HUES48 (cell line): ENCODE measurements around the gene HTT.

ENCODE experiments used
- H3K27ac ChIP-seq: one replicate; pipeline ENCODE4 v1.7.0; 2013; ENCODE audit warnings: low read depth, low read length, inconsistent platforms
- H3K27me3 ChIP-seq: 2 replicates; pipeline ENCODE4 v1.6.1; 2013; ENCODE audit warnings: mild to moderate bottlenecking, low read length; ENCODE audit not compliant: control insufficient read depth, insufficient read depth
- H3K36me3 ChIP-seq: 2 replicates; pipeline ENCODE4 v1.6.1; 2013; ENCODE audit warnings: low read length; ENCODE audit not compliant: control insufficient read depth, insufficient read depth
- H3K4me1 ChIP-seq: 2 replicates; pipeline ENCODE4 v1.6.1; 2013; ENCODE audit warnings: mild to moderate bottlenecking, low read length; ENCODE audit not compliant: control insufficient read depth, insufficient read depth
- H3K4me3 ChIP-seq: 2 replicates; pipeline ENCODE4 v1.5.1; 2013; ENCODE audit warnings: mild to moderate bottlenecking, low read depth, low read length
- H3K9ac ChIP-seq: 2 replicates; pipeline ENCODE4 v1.6.1; 2013; ENCODE audit warnings: mild to moderate bottlenecking, low read depth, low read length, moderate library complexity
- H3K9me3 ChIP-seq: 2 replicates; pipeline ENCODE4 v1.6.1; 2013; ENCODE audit warnings: low read length; ENCODE audit not compliant: control insufficient read depth, insufficient read depth

Gene HTT

DNA sequence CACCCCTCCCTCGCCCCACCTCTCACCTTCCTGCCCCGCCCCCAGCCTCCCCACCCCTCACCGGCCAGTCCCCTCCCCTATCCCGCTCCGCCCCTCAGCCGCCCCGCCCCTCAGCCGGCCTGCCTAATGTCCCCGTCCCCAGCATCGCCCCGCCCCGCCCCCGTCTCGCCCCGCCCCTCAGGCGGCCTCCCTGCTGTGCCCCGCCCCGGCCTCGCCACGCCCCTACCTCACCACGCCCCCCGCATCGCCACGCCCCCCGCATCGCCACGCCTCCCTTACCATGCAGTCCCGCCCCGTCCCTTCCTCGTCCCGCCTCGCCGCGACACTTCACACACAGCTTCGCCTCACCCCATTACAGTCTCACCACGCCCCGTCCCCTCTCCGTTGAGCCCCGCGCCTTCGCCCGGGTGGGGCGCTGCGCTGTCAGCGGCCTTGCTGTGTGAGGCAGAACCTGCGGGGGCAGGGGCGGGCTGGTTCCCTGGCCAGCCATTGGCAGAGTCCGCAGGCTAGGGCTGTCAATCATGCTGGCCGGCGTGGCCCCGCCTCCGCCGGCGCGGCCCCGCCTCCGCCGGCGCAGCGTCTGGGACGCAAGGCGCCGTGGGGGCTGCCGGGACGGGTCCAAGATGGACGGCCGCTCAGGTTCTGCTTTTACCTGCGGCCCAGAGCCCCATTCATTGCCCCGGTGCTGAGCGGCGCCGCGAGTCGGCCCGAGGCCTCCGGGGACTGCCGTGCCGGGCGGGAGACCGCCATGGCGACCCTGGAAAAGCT, at the start of gene HTT, which contains the start of gene HTT-AS:
Gene HTT, plus strand, starts transcription at position 604 of the 768 bp plus-strand sequence. Its CDS starts 145 bp downstream, at position 749.
Gene HTT-AS, minus strand, starts transcription at position 461 of the 768 bp plus-strand sequence.
- Histone ChIP-seq H3K27ac (peak within 1 kb of the TSS; percentile 96), H3K4me3 (peak within 1 kb of the TSS; percentile 92), H3K36me3 (no peaks in the 10 kb centered on the region), H3K9me3 (no peaks in the 10 kb centered on the region), H3K9ac (peak within 1 kb of the TSS; percentile 88), H3K27me3 (no peaks in the 10 kb centered on the region), H3K4me1 (peaks cover 11% of the 10 kb centered on the region; the same call in 1 of the 2 replicates)

DNA sequence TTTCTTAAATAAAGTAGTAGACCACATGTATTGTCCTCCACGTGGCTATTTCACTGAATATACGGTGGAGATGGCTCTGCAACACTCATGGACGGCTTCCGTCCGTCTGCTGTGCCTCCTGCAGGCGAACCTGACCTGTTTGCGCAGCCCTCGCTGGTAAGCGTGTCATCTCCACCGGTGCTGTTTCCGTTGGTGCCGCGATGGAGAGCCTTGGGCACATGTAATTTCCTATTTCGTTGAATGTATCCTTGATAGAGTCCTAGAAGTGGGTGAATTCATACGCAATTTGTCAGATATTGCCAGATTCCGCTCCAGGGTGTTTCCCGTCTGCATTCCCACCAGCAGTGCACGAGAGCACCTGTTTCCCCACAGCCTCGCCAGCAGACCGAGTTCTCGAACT, 48.6 kb upstream of the HTT start:
- H3K9ac ChIP-seq: no peak overlapping the region
- H3K4me1 ChIP-seq: peaks cover 3% of the 10 kb centered on the region; the same call in 1 of the 2 replicates
- H3K27ac ChIP-seq: no peak overlapping the region

DNA sequence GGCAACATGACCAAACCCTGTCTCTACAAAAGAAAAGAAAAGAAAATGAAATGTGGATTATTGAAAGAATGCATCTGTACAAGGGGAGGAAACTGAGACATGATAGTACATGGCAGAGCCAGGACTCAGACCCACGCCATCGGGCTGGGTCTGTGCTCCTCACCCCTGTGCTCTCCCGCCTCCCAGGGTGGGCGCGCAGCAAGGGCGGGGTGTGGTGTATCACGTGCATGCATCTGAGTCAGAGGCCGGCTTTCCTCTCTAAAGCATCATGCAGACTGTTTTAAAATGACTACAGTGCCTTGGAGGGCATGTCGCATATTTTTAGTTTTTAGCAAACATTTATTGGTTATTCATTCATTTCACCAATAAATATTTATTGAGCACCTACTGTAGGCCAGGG, 47.9 kb upstream of the HTT start:
- no peaks in the 10 kb centered on the region for H3K9me3 ChIP-seq
- no peaks in the 10 kb centered on the region for H3K27me3 ChIP-seq
- H3K27ac ChIP-seq: no peak overlapping the region
- H3K4me1 ChIP-seq: no peaks in the 10 kb centered on the region
- H3K4me3 ChIP-seq: no peak overlapping the region
- no peak overlapping the region for H3K9ac ChIP-seq
- H3K36me3 ChIP-seq: no peaks in the 10 kb centered on the region

More for the DNA sequence above, 48.6 kb upstream of the HTT start:
- no peak overlapping the region for H3K4me3 ChIP-seq
- no peaks in the 10 kb centered on the region for H3K27me3 ChIP-seq
- H3K36me3 ChIP-seq: no peaks in the 10 kb centered on the region
- H3K9me3 ChIP-seq: no peaks in the 10 kb centered on the region

DNA sequence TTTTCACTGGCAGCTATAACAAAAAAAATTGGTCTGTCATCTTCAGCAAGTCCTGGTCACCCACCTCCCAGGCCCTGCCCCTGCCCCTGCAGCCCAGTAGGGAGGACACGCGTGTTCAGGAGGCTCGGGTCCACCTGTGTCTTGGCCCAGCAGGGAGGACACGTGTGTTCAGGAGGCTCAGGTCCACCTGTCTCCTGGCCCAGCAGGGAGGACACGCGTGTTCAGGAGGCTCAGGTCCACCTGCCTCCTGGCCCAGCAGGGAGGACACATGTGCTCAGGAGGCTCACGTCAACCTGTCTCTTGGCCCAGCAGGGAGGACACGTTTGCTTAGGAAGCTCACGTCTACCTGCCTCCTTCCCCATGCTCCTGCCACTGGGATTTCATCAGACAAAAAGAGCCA, 45.0 kb upstream of the HTT start:
- no peak overlapping the region for H3K9ac ChIP-seq
- no peaks in the 10 kb centered on the region for H3K27me3 ChIP-seq
- H3K4me1 ChIP-seq: no peaks in the 10 kb centered on the region
- no peaks in the 10 kb centered on the region for H3K36me3 ChIP-seq
- no peaks in the 10 kb centered on the region for H3K9me3 ChIP-seq
- no peak overlapping the region for H3K4me3 ChIP-seq
- H3K27ac ChIP-seq: no peak overlapping the region

DNA sequence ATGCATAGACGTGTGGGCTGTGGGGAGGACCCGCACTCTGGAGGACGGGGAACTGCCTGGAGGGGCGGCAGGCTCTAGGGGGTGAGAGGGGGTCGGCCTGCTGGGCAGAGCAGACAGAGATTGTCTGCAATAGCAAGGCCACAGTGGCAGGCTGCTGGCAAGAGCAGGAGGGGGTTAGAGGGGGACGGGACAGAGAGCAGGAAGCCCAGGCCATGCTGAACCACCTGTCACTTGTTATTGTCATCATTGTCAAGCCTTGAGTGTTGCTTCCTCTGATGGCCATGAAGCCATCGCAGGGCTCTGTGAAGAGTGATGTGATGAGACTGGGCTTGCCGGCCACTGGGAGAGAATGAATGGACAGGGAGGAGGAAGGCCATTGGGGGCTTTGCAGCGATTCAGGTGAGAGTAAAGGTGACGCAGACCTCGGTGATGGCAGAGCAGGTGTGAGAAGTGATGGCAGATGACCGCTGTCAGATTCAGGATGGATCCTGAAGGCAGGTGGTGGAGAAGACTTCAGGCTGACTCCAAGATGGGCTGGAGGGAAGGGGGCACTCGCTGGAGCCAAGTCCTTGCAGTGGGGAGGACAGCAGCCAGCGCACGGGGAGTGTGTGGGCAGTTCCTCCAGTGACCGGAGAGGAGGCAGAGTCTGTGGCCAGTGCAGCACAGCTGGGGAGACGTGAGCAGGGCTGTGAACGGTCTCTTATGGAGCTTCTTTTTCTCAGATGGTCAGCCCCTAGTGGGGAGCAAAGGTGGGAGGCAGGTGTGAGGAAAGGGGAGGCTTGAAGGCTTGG, 43.7 kb upstream of the HTT start:
- H3K4me3 ChIP-seq: no peak overlapping the region
- H3K9me3 ChIP-seq: no peaks in the 10 kb centered on the region
- H3K27ac ChIP-seq: no peak overlapping the region
- H3K9ac ChIP-seq: no peak overlapping the region
- H3K36me3 ChIP-seq: no peaks in the 10 kb centered on the region
- no peaks in the 10 kb centered on the region for H3K4me1 ChIP-seq
- no peaks in the 10 kb centered on the region for H3K27me3 ChIP-seq

DNA sequence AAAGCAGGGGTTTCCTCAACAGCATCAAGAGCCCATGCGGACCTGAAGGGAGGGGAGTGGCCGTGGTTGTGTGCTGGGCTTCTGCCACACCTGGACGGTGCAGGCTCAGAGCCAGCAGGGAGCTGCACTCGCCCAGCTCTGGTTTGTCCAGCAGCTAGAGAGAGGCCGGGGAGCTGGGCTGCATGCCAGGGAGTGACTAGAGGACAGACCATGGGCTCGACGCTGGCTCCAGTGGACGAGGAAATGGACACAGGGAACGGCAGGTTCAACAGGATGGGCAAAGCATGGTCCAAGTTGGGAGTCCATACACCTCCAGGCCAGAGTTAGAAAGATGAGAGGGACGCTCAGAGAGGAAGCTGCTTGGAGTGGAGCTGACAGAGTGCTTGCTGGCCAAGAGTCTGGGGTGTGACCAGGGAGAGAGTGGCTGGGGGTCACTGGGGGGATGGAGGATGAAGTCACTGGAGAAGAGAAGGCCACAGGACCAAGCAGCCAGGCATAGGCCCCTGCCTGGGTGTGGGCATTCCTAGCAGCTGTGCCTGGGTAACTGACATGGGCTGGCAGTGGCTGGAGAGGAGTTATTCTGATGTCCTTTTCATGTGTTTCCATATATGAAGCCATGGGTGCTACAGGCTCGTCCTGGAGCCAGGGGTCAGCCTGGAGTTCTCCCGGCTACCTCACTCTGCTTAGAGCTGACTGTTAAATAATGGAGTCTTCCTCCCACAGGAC, 43.0 kb upstream of the HTT start:
- Histone ChIP-seq H3K4me3 (no peak overlapping the region), H3K9me3 (no peaks in the 10 kb centered on the region), H3K9ac (no peak overlapping the region), H3K4me1 (no peaks in the 10 kb centered on the region), H3K27me3 (no peaks in the 10 kb centered on the region), H3K27ac (no peak overlapping the region), H3K36me3 (no peaks in the 10 kb centered on the region)

DNA sequence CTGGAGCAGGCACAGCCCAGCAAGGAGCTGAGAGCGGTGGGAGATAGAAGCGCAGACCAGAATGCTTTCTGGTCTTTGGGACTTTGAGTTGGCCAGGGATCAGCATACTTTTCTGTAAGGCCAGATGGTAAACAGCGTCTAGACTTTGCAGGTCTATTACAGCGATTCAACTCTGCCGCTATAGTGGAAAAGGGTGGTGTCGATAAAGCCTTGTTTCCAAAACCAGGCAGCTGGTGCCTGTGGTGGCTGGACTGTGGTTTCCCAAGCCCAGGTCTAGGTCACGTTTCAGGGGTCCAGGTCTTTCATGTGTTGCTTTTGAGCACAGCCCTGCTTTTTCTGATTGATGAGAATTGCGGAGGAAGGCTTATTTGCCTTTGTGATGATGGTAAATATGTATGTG, 40.2 kb upstream of the HTT start:
- no peak overlapping the region for H3K9ac ChIP-seq
- no peaks in the 10 kb centered on the region for H3K27me3 ChIP-seq
- no peak overlapping the region for H3K4me3 ChIP-seq
- no peaks in the 10 kb centered on the region for H3K36me3 ChIP-seq
- no peaks in the 10 kb centered on the region for H3K9me3 ChIP-seq
- H3K27ac ChIP-seq: no peak overlapping the region
- H3K4me1 ChIP-seq: no peaks in the 10 kb centered on the region

DNA sequence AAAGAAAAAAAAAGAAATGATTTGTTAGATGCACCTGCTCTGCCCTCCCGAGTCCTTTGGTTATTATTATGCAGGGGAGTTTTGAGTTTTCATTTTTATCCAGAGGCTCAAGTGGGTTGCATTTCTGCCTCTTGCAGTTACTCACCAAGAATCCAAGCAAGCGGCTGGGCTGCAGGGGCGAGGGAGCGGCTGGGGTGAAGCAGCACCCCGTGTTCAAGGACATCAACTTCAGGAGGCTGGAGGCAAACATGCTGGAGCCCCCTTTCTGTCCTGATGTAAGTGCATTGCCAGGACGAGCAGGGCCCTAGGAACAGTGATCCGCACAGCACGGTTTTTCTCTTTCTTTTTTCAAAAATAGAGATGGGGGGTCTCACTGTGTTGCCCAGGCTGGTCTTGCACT, 39.2 kb upstream of the HTT start:
- H3K4me3 ChIP-seq: no peak overlapping the region
- H3K27me3 ChIP-seq: no peaks in the 10 kb centered on the region
- H3K9me3 ChIP-seq: no peaks in the 10 kb centered on the region
- no peaks in the 10 kb centered on the region for H3K36me3 ChIP-seq
- H3K27ac ChIP-seq: no peak overlapping the region
- H3K4me1 ChIP-seq: no peaks in the 10 kb centered on the region
- no peak overlapping the region for H3K9ac ChIP-seq

DNA sequence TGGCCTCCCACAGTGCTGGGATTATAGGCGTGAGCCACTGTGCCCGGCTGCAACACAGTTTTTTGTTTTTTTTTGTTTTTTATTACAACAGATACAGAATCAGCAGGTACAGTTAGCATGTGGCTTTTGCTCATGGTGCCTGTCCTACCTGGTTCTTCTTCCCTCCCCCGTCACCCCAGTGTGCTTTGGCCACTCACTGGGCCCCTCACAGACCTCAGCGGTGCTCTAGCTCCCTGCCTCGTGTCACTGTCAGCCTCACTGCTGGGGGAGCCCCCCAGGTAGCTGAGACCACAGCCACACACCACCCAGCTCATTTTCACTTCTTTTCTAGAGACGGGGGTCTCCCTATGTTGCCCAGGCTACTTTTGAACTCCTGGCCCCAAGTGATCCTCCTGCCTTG, 38.8 kb upstream of the HTT start:
- Histone ChIP-seq H3K9ac (no peak overlapping the region), H3K27ac (no peak overlapping the region), H3K4me1 (no peaks in the 10 kb centered on the region), H3K36me3 (no peaks in the 10 kb centered on the region), H3K4me3 (no peak overlapping the region), H3K9me3 (no peaks in the 10 kb centered on the region), H3K27me3 (no peaks in the 10 kb centered on the region)

DNA sequence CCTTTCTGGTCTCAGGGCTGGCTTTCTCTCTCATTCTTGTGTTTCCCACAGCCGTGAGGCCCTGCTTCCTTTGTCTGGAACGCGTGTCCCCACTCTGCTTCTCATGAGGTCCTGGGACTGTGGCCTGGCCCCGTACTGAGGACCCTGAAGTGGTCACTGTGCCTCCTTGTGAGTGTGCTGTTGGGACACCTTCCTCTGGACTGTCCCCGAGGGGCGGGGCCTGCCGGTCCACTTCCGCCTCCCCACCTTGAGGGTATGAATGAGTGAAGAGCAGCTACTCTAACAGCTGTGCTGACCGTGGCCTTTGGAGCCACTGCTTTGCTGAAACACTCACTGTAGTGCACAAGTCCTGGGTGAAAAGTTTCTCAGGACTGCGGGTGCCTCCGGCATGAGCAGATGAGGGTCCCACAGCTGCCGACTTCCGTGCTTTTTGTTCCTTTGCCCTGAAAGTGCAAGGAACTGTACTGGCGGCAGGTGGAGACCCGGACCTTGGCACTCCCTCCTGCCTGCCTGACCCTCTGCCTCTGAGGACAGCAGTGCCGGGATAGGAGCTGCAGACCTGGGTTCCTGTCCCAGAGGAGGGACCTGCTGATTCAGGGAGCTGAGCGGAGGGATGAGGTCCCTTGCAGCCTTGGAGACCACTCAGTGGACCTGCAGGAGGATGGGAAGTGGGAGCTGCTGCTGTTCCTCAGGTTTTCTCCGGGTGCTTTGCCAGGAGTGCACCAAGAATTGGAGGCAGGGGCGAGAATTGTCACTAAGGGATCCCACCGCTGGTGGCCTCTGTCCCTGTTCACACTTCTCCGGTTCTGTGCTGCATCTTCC, 38.1 kb upstream of the HTT start:
- H3K27me3 ChIP-seq: no peaks in the 10 kb centered on the region

More for the DNA sequence above, 38.1 kb upstream of the HTT start:
- no peak overlapping the region for H3K27ac ChIP-seq
- no peak overlapping the region for H3K4me3 ChIP-seq
- H3K9me3 ChIP-seq: no peaks in the 10 kb centered on the region
- no peak overlapping the region for H3K9ac ChIP-seq
- no peaks in the 10 kb centered on the region for H3K36me3 ChIP-seq
- H3K4me1 ChIP-seq: no peaks in the 10 kb centered on the region
